LoVo (cell line): ENCODE results near the gene CMPK2.

Experiments used
- DNase-seq: peaks from one replicate; pipeline ENCODE4 v3.0.0-alpha.2; 2016; ENCODE audit warnings: low spot score

The CMPK2 gene

DNA sequence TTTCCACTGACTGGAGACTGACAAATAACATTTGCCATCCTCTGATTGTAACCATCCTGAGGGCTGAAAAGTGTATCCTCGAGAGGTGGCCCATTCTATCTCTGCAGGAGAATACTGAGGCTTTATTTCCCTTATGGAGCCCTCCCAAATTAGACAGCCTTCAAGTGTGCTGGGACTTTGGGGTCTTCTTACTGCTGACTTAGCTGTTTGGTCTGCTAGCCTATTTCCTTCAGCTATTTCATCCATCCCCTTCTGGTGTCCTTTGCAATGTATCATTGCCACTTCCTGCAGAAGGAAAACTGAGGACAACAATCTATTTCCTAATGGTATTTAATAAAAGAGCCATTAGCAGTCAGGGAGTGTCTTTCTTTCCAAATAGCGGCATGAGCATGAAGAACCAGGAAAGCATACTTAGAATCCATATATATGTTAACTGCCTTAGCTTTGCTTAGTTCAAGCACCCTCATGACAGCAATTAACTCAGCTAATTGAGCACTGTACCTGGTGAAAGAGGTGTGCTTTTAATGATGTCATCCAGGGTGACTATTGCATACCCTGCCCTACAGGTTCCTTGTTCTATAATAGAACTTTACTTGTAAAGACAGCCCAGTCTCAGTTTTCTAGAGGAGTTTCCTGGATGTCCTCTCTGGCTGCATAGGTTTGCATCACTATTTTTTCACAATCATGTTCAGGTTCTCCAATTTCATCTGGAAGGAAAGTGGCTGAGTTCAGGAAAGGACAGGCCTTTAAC is 24.0 kb downstream of the CMPK2 start:
- no peak for DNase-seq

DNA sequence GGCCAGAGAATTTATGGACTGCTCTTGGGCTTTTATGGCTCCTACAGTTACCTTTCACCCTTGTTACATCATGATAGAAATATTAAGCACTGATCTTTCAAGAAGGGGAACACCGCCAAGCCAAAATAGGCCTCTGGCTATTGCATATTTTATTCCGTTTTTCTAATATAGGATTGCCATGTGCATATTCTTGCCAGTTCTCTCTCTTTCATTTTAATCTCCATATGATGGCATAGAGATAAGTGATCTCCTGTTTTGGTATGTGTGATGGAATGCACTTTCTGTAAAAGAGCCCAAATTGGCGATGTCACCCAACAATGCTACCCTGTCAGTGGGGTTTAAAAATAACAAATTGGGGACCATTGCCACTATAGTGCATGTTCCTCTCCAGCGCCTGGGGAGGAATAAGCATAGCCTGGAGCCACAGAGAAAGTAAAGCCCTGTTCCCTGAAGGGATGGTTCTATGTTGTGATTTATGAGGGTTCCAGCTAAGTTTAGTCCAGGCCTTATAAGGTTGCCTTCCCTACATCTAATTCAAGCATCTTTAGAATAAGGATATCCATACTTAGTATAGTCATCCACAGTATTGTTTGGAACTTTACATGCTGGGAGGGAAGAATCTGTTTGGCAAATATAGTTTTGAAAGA is 26.9 kb downstream of the CMPK2 start:
- DNase-seq: no peak

DNA sequence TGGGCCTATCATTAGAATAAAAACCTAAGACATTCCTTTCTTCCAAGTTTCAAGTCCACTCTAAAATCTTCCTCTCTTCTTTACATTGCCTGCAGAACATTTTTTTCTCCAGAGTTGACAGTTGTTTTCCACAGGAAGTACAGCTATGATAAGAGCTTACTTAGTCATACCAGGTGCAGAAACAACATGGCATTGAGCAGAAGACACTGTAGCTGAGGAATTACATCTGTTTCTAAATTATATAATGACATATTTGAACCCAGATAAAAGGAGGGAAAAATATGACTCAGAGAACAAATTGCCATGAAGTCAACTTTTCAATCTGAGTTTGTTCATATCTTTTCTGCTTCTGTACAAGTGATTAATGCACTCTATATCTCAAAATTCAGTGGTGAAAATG is 30.2 kb downstream of the CMPK2 start:
- DNase-seq: no peak

DNA sequence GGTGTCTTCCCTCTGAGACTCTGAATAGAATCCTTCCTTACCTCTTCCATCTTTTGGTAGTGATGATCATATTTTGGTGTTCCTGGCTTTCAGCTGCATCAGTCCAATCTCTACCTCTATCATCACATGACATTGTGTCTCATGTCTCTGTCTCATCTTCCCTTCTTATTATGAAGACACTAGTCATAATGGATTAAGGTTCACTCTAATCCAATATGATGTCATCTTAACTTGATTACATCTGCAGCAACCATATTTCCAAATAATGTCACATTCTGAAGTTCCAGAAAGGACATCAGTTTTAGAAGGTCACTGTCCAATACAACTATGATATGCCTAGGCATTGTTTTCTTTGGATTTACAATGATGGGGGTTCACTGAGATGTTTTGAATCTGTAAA is 31.5 kb downstream of the CMPK2 start:
- no peak for DNase-seq

DNA sequence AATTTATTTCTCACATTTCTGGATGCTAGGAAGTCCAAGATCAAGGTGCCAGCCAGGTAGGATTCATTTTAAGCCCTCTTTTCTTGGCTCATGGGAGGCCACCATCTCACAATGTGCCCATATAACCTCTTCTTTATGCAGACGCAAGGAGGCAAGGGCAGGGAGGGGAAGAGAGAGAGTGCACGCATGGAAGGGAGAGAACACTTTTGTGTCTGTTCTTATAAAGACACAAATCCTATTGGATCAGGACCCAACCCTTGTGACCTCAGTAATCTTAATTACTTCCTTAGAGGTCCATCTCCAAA is 32.5 kb downstream of the CMPK2 start:
- no peak for DNase-seq

DNA sequence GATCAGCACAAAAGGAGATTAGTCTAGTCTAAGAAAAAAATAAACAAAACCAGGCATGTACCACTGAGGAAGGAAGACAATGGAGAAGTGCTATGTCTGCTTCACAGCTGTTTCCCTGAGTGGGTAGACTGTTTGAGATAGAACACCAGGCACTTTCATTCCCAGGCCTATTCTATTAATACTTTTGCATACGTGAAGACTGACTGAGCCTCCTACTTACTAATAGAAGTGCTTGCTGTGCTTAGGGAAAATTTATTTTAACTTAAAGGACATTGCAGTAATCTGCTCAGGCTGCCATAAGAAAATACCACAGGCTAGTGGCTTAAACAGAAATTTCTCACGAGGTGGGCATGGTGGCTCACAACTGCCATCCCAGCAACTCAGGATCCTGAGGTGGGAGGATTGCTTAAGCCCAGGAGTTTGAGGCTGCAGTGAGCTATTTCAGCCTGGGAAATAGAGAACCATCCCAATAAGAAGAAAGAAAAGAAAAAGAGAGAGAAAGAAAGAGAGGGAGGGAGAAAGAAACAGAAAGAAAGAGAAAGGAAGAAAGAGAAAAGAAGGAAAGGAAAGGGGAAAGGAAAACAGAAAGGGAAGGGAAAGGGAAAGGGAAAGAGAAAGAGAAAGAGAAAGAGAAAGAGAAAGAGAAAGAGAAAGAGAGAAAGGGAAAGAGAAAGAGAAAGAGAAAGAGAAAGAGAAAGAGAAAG is 33.0 kb downstream of the CMPK2 start:
- DNase-seq: no peak

DNA sequence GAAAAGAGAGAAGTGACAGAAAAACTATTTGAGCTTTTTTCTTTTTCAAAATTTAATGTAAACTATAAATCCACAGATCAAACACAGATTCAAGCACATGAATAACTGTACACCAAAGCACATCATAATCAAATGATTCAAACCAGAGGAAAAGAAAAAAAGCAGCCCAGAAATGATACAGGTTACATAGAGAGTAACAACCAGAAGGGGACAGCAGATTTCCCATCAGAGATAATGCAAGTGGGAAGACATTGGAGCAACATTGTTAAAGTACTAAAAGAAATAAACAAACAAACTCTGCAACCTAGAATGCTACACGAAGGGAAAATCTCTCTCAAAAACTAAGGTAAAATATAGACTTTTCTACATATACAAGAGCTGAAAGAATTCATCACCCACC is 34.5 kb downstream of the CMPK2 start:
- DNase-seq: no peak

DNA sequence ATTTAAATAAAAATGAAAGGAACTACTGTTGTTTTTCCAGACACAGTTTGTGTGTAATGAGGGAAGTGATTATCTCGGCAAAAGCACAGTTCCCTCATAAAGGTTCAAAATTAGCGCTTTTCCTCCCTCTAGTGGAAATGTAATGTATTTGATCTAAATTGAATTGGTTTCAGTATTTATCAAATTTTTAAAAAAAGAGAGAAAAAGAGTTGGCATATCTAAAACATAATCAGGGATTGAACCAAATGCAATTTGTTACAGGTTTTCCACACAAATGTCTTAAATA is 37.5 kb downstream of the CMPK2 start:
- DNase-seq: no peak

DNA sequence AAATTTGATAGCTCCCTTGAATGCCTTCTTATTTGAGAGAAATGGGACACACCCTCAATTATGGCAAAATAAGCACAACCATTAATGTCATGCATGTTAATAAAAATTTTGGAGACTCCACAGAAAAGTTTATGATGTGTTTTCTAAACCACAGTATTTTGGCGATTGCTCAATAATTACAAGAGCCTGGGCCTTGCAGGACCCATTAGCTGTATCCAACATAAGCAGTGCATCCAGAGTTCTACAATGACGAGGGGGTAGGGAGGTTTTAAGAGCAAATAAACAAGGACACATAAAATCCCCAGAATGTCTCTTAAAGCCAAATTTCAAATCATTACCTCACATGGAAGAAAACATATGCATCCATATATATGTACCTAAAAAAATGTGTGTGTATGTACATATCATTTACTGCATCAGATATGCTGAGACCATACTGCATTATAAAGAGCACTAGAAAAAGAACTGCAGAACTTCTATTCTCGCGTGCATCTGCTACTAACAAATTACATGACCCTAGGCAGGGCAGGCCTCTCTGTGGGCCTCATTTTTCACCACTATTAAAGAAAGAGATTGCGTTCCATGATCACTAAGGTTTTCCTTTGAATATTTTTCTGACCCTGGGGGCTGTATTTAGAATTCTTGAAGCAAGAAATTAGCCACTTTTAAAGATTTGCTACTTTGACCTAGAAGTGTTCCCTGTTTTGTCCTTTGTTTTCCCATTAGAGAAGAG is 38.0 kb downstream of the CMPK2 start:
- no peak for DNase-seq

DNA sequence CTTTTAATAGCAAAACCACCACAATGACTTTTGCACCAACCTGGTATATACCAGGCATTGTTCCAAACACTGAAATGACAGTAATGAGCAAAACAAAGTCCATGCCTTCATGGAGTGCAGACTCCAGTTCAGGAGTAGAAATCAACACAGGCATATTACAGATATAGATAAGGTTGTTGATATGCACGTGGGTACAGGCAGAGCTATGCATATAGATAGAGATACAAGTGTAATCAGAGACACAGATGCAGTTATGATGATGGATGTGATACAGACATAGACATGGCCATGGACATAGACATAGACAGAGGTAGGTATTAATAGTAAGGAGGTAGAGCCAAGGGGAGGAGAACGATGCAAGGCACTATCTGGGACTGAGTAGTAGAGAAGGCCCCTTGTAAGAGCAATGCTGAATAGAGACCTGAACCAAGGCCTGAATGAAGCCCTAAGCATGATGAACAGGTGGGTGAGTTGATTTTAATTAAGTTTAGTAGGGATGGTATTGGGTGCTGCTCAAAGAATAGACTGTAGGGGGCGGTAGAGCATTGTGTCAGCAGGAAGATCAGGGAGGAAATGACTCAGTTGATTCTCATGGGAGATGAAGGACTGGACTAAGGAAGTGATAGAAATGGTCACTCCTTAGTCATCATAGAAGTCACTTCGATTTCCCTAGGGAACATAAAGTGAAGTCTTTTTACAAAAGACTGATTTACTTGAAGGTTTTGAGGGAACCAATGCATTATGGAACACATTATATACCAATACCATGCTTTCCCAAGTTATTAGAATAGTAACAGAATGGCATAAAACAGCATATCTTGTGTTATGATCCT is 39.4 kb downstream of the CMPK2 start:
- peak; percentile 59 for DNase-seq

DNA sequence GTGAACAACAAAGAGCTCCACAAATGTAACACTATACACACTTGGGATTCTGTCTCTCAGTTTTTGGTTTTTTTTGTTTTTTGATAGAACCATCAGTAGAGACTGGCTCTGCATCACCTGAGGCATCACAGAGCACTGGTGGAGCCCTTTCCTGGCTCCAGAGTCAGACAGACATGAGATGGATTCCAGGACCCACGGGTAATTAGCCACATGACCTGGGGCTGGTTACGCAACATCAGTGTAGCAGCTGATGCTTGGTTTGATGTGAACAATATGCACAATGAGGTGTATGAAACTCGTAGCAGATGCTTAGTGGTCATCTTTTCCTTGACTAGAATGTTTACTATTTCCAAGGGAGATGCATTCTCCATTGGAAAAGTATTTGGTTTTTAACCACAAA is 40.7 kb downstream of the CMPK2 start:
- DNase-seq: no peak

DNA sequence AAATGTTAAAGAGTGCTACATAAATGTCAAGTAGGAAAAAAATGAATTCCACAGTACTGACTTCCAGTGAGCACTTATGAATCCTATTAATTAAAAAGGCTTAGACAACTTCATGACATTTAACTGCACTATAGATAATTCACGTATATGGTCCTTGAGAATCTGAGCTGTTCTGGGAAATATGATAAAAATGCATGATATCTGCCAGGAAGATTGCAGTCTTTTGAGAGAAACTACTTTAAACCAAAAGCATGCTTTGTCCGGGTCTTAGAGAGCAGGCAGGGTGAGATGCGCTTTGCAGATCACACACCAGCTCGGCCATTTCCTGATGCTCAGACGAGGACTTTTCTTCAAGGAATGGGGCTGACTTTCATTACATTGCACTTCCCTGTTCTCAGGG is 42.6 kb downstream of the CMPK2 start:
- DNase-seq: no peak

DNA sequence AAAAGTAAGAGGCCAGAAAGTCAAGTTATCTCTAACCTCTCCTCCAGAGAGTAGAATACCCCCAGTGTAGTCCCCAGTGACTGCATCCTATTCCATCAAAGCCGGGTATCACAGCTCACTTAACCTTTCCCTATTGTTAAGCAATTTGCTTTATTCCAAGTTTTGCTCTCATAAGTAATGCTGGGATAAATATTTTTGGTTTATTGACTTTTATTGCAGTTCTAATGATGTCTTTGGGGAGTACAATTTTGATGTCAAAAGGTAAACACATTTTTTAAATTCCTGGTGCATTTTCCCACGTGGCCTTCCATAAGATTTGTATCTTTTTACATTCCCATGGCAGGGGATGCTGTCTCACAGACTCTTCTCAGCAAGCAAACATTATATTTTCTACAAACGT is 43.3 kb downstream of the CMPK2 start:
- DNase-seq: no peak

DNA sequence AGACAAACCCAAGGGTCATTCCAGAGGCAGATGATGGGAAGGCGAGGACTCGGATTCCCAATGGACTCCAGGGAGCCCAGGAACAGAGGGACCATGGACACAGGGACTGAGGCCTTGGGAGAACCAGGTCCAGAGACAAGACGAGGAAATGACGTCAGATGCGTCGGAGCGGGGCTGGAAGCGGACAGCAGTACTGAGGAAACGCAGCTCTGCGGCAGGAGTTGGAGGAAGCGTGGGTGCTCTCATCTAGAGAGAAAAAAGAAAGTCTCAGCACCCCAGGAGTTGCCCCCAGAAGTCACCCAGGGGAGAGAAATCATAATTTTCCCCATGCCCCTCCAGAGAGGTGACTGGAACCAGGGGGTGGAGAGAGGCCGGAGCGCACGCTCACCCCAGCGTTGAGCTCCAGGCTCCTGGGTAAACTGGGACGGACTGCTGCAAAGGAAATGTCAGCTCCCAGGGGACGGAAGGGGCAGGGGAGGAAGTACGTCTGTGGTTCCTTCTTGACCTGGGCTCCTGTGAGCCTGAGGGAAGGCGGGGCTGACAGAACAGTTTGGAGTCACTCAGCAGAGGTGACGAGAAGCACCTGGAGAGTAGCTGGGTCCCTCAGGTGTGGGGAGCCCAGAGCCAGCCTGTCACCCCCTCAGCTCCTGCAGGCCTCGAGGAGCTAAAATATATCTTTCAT is 44.7 kb downstream of the CMPK2 start:
- DNase-seq: no peak

DNA sequence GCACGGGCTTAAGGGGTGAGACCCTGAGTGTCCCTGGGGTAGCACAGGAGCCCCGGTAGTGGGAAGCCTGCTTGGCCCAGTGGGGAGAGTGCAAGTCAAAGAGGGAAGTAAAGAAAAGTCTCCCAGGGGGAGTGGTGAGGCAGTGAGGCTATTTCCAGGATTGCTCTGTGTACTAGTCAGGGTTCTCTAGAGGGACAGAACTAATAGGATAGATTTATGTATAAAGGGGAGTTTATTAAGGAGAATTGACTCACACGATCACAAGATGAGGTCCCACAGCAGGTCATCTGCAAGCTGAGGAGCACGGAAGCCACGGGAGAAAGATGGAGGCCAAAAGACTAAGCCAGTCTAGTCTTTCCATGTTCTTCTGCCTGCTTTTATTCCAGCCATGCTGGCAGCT is 45.5 kb downstream of the CMPK2 start:
- no peak for DNase-seq

DNA sequence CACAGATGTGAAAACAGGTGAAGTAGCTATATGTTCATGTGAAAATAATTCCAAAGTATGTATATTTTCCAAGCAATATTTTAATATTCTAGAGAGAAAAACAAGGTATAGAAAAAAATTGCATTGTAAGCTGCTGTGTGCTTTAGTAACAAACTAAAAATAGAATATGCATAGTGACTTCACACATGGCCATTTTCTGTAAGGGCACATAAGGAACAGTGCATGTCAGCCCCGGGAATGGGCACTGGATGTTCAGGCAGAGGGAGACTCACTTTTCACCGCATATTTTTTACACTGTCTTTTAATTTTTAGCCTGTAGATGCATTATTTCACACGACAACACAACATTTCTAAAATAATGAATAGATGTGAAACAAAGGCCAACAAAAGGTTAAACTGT is 46.0 kb downstream of the CMPK2 start:
- no peak for DNase-seq

DNA sequence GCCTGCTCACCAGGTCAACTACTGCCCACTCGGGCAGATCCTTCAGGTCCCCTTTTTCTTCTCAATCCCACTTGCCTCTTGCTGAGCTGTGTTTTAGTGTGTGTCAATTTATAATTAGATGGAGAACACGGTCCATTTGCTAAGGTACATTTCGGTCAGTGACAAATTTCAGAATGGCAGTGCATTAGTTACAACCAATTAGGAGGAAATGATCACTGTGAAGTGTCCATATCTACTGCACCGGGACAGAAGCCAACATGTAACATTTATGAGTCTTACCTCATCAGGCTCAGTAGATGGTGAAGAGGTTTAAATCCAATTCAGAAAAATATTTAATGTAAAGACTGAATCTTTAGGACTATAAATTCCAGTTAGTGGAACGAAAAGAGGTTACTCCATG is 47.7 kb downstream of the CMPK2 start:
- no peak for DNase-seq

DNA sequence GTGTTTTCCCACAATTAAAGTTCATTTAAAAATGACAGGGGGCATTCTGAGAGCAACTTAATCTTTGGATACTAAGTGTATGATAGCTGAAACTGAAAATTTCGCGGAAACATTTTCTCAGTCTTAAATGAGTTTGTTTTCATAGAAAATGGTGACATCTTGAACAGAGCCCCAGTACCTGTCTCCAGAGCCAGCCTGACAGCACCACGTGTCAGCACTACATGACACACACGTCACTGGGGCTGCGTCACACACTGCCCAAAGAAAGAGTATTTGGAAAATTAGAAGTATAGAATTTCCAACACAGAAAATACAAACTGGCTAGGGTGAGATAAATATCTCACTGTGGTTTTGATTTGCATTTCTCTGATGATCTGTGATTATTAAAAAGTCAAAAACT is 50.8 kb downstream of the CMPK2 start:
- no peak for DNase-seq

DNA sequence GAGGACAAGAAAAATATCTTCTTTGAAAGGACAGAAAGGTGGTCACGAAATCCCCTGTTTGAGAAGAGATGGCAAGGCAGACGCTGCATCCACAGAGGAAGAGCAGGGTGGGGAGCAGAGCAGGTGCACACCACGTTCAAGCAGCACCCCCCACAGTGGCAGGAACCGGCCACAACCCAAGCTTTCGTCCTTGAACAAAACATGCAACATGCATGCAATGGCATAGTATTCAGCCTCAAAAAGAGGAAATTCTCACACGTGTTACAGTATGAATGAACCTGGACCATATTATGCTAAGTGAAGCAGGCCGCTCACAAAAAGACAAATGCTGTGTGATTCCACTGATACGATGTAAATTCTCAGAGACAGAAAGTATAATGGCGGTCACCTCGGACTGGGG is 51.4 kb downstream of the CMPK2 start:
- no peak for DNase-seq

DNA sequence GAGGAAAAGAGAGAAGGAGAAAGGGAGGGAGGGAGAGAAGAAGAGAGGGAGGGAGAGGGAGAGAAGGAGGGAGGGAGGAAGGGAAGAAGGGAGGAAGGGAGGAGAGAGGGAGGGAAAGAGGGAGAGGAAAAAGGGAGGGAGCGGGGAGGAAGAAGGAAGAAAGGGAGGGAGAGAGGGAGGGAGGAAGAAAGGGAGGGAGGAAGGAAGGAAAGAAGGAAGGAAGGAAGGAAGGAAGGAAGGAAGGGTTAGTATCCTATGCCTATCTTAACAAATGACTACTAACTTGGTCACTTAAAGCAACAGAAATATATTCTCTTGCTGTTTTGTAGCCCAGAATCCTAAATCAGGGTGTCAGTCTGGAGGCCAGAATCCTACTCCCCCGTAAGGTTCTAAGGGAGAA is 52.1 kb downstream of the CMPK2 start:
- no peak for DNase-seq

DNA sequence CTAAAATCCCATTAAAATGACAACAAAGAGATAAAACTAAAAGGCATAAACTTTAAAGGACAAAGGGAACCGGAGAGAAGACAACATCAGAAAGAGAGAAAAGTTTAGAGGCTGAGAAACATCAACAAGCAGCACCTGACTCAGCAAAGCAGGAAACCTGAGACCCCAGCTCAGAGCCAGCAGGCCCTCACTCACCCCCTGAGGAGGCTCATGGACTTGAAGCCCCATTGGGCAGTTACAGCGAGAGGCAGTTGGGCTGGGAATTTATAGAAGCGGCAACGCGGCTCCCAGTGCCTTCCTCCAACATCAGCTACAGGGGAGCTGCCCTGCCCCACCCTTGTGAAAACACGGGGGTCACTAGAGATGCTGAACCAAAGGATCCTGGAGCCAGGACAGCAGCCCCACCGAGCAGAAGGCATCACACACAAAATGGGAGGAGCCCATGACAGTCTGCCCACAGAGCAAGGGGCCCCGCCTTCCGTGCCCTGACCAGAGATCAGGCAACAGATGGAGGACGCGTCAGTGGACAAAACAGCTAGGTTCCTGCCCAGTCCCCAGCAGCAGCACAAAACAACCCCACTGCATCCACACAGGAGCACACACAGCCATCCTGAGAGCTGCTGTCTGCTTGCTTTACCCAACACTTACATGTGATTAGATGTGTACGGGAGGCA is 52.7 kb downstream of the CMPK2 start:
- no peak for DNase-seq
